Sciatic nerve (tissue), 2 donors: Measurements from ENCODE around the gene BCAS4. TPM values are rescaled to one million over a fixed set of nuclear protein-coding genes. Genes with fewer than 3 reads are reported as not detected.
A peak's percentile ranks its signal among the peaks of the same experiment; 100 is the strongest.

ENCODE experiments used
- ATAC-seq: fragments of 200-7000 bp; cut with Tn5 transposase; one replicate; pipeline ENCODE4 v1.9.1; 2020; ENCODE audit warnings: mild to moderate bottlenecking, moderate library complexity
- DNase-seq: peaks from one replicate; pipeline ENCODE4 v3.0.0-alpha.2; 2020; ENCODE audit warnings: low spot score
- intact Hi-C: fragments of 100-400 bp; cut with DNase I; formaldehyde crosslinking; loops from one replicate; pipeline ENCODE4 v1.14.2; 2022
- total RNA-seq: library from RNA; stranded (reverse); fragmentation: NEBNext Ultra II Directional; extraction: Animal tissue kit (Norgen Biotek cat#: 25700); gene quantifications from one replicate; pipeline ENCODE4 v1.2.1, GENCODE V29; 2021
- donor health status: DM: no; HTN: no; CAD: no.
- donor health status: DM: no; HTN: no; CAD: no.

The BCAS4 gene
- total RNA-seq, 1 donor from 2014 or later, result 4.8 TPM

- DNase-seq (no peak), ATAC-seq (no peak)
- intact Hi-C loops, result no loop called here
Observed at GRCh38 chr20:50886184-50886790, 91.4 kb downstream of the BCAS4 start.

GRCh38 chr20:50887576-50887975 lies 92.7 kb downstream of the BCAS4 start:
- intact Hi-C loops, result no loop called here
- no peak for ATAC-seq
- no peak for DNase-seq

GRCh38 chr20:50891138-50891537 lies 96.3 kb downstream of the BCAS4 start:
- ATAC-seq (no peak), DNase-seq (no peak)
- intact Hi-C loops, result no loop called here

DNA sequence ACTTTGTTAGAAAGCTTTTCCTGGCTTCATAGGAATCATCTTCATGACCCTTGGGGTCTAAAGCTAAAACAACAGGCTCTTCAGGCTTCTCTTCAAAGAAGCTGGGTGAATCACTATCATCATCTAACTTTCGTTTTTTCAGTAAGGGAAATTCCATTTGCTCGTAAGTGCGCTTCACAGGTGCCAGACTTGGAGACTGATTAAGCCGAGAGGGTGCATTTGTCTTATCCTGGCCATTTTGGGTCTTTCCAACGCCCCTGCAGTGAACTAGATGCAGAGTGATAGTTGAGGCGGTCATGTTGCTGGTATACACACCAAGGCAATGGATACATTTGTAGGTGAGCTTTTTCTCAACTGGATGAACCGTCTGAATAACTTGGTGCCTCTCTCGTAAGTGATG lies 97.5 kb downstream of the BCAS4 start:
- intact Hi-C loops, result no loop called here
- ATAC-seq (no peak), DNase-seq (no peak)

GRCh38 chr20:50893620-50894019 lies 98.8 kb downstream of the BCAS4 start:
- ATAC-seq (no peak), DNase-seq (no peak)
- intact Hi-C loops, result no loop called here

- DNase-seq, result no peak
- ATAC-seq, result no peak
Observed at GRCh38 chr20:50895111-50895830, 100.4 kb downstream of the BCAS4 start.

DNA sequence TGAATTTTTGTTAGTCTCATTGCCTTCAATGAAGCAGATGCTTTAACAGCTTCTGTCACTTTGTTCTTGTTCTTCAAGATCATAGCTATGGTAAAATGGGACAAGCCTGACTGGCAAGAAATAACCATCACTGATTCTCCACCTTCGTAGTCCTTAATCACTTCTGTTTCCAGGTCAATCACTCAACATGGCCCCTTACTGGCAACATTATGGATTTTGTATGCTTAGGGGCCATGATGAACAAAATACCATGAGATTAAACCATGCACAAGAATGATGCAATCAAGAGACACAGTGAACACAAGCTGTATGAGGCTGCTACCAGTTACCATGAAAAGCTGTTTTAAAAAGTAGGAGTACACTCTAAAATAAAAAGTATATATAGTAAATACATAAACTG lies 103.6 kb downstream of the BCAS4 start:
- DNase-seq (no peak), ATAC-seq (no peak)
- intact Hi-C loops, result no loop called here

More at GRCh38 chr20:50895111-50895830, 100.4 kb downstream of the BCAS4 start:
- intact Hi-C loops, result no loop called here

DNA sequence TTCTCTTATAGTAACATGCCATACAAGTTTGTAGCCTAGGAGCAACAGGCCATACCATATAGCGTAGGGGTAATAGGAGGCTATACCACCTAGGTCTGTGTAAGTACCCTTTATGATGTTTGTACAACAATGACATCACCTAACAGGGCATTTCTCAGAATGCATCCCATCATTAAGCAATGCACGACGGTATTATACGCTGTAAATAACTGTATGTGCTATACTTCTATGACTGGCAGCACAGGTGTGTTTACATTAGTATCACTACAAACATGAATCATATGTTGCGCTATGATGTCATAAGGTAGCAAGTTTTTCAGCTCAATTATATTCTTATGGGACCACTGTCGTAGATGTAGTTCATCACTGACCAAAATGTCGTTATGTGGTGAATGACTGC lies 105.4 kb downstream of the BCAS4 start:
- DNase-seq, result no peak
- intact Hi-C loops, result no loop called here
- ATAC-seq, result no peak

GRCh38 chr20:50901301-50901700 lies 106.4 kb downstream of the BCAS4 start:
- intact Hi-C loops, result no loop called here
- ATAC-seq (no peak), DNase-seq (no peak)

DNA sequence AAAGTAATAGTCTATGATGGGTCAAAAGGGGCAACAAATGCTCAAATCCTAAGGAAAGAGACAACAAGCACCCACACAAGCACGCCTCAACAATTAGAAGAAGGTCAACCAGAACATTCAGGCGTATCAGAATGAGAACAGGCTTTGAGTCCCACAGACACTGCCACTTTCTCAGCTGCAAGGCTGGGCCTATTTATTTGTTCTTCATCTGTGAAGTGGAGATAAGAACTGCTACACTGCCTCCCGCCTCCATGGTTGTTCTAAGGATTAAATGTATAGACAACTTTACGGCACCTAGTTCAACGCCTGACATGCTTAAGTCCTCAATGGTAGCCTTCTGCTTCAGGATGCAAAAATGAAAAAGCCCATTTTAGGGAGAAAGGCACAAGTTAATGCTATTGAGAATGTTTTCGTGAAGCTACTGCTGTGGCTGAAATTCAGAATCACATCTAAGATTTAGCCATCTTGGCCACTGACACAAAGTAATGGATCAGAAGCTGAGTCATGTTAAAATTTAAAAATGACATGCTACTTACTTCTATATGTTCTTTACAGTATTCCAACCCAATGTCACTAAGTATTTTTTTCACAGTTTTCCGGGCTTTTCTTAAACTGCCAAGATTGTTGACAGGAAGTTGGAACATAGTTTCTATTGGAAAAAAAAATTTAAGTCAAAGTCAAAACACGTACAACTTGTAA lies 108.6 kb downstream of the BCAS4 start:
- DNase-seq, result no peak
- ATAC-seq, result no peak
- intact Hi-C loops, result no loop called here

- no peak for ATAC-seq
- intact Hi-C loops, result no loop called here
- DNase-seq, result no peak
Observed at GRCh38 chr20:50904067-50904570, 109.3 kb downstream of the BCAS4 start.

DNA sequence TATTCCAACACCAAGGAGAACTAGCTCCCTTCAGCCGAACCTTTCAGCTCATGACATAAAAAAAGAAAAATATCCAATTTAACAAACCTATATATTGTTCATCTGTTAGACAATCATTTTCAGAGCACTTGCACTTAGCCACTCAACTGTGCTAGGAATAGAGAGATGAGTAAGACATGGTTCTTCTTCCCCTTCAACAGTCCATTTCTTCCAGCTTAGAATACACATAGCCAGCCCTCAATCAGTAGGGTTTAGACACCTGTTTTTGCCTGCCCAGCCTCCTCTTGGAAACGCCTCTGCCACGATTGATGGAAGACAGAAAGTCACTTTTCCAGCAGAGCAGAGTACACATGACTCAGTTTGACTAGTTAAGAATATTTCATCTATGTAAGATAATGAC lies 114.6 kb downstream of the BCAS4 start:
- intact Hi-C loops, result no loop called here
- ATAC-seq, result no peak
- no peak for DNase-seq

DNA sequence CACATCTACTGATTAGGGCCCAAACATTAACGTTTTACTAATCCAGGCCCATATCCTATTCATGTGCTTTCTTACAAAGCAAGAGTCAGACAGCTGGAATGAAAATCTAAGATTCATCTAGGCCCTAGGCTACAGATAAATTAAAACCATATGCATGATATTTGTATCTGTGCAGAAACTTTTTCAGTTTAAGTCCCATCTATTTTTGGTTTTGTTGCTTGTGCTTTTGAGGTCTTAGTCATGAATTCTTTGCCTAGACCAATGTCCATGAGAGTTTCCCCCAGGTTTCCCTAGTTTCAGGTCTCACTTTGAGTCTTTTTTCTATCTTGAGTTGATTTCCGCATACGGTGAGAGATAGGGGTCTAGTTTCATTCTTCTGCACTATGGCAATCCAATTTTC lies 116.2 kb downstream of the BCAS4 start:
- DNase-seq, result no peak
- intact Hi-C loops, result no loop called here

DNA sequence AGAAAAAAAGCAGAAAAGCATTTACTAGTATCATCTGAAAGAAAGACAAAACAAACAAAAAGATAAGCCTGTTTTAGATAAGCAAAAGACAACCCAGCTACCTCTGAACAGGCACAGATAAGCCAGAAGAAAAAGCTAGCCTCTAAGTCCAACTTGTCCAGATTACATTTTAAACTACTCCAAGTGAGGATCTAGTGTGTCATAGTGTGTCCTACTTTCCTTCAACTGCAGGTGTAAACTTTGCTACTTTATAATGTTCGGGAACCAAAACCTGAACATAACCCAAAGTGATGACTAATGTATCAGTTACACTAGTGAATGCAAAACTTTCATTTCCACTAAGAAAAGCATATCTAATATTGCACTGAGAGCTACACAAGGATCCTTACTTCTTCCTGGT lies 116.9 kb downstream of the BCAS4 start:
- ATAC-seq (no peak), DNase-seq (no peak)
- intact Hi-C loops, result no loop called here

More for the DNA sequence above, 116.2 kb downstream of the BCAS4 start:
- ATAC-seq, result no peak

- ATAC-seq (no peak), DNase-seq (no peak)
- intact Hi-C loops, result no loop called here
Observed at GRCh38 chr20:50913690-50914375, 119.0 kb downstream of the BCAS4 start.

- DNase-seq (no peak), ATAC-seq (no peak)
- intact Hi-C loops, result no loop called here
Observed at GRCh38 chr20:50915424-50915823, 120.6 kb downstream of the BCAS4 start.

DNA sequence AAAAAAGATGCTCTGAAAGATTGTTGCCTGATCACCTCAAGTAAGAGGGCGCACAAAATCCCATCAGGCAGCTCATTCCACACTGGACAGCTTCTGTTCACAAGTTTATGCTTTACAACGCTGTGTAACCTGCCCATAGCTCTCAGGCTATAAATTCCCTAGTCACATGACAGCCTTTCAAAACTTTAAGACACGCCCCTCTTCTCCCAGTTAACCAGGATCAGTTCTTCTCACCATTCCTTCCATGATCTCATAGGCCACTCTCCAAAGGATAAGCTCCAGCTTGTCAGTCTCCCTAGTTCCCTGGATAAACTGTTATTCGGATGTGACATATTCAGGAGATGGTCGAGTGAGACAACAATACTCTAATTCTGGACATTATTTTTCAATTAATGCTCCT lies 121.4 kb downstream of the BCAS4 start:
- intact Hi-C loops, result no loop called here
- peak; percentile 32 for ATAC-seq
- DNase-seq, result no peak

DNA sequence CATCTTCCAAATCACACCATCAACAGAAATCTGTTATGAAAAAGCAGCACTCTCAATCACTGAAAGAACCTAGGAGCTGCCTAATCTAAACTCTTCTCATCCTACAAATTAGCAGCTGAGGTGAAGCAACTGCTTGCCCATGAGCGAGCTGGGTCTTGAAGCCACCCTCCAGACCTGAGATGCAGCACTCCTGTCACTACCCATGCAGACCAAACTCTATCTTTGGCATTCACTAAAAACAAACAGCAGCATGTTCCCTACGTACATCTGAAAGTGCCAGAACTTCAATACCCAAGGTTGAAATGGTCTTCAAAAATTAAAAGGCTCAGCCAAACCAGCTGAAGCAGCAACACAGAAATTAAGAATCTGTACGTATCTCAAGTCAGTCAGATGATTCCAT lies 122.1 kb downstream of the BCAS4 start:
- ATAC-seq, result no peak
- intact Hi-C loops, result no loop called here
- DNase-seq, result no peak

GRCh38 chr20:50918403-50918802 lies 123.5 kb downstream of the BCAS4 start:
- DNase-seq (no peak), ATAC-seq (no peak)
- intact Hi-C loops, result no loop called here

- intact Hi-C loops, result no loop called here
- DNase-seq (no peak), ATAC-seq (no peak)
Observed at GRCh38 chr20:50919567-50919966, 124.7 kb downstream of the BCAS4 start.
